GM12878 (cell line): ENCODE data around the gene STAT5A. TPM values are rescaled to one million over a fixed set of nuclear protein-coding genes. Genes with fewer than 3 reads are reported as not detected.

Source experiments
- ATAC-seq: fragments of 200-7000 bp; cut with Tn5 transposase; 3 replicates; pipeline ENCODE4 v1.9.1; 2020; ENCODE audit warnings: mild to moderate bottlenecking, moderate library complexity
- BruUV-seq: library from RNA; stranded (reverse); fragments of 400-500 nt; replicated peaks from 2 replicates; lab custom pipeline; 2021; lab: Mats Ljungman, UMichigan
- CTCF ChIA-PET: fragments of 300-600 bp; sonication (Branson Sonifier 250); formaldehyde crosslinking; extraction: SDS; loops from one replicate; lab custom pipeline; 2021; ENCODE audit warnings: inconsistent platforms; lab: Yijun Ruan, JAX
- POLR2A ChIA-PET: fragments of 350-600 bp; formaldehyde crosslinking; extraction: SDS; loops from one replicate; lab custom pipeline; 2021; ENCODE audit warnings: inconsistent platforms; lab: Charles Lee
- RAD21 ChIA-PET: fragments of 300-600 bp; sonication (Branson Sonifier 250); formaldehyde crosslinking; loops from one replicate; lab custom pipeline; 2023; ENCODE audit warnings: antibody characterized with exemption; ENCODE audit not compliant: unreplicated experiment; lab: Charles Lee
- SMC1A ChIA-PET: fragments of 300-600 bp; sonication (Branson Sonifier 250); formaldehyde crosslinking; loops from one replicate; lab custom pipeline; 2023; ENCODE audit not compliant: unreplicated experiment, uncharacterized antibody; lab: Charles Lee
- DNase-seq: peaks from one replicate; pipeline ENCODE4 v3.0.0-alpha.2; 2011; ENCODE audit warnings: low read depth, low spot score
- FAIRE-seq: peaks from 3 replicates; lab custom pipeline; 2011; peaks lifted over from hg19 to GRCh38; lab: Jason Lieb, UNC
- H2AFZ ChIP-seq: 2 replicates; pipeline ENCODE4 v1.6.0; 2011; ENCODE audit warnings: low read depth, low read length, control low read depth; ENCODE audit not compliant: control insufficient read depth
- H3K27ac ChIP-seq: 2 replicates; pipeline ENCODE4 v1.5.1; 2011; ENCODE audit warnings: control low read depth; ENCODE audit not compliant: control insufficient read depth, insufficient read depth
- H3K27me3 ChIP-seq, 2 experiments: replicated peaks in 1 of 2; 2 replicates each; pipeline versions ENCODE4 v1.6.0 to v1.6.1; 2011; ENCODE audit warnings: low read length in 1 of 2; ENCODE audit not compliant: control insufficient read depth in 2 of 2, insufficient read depth in 2 of 2
- H3K36me3 ChIP-seq, 2 experiments: 2 replicates each; pipeline ENCODE4 v1.5.1; 2011; ENCODE audit warnings: low read length in 1 of 2; ENCODE audit not compliant: control insufficient read depth in 2 of 2, insufficient read depth in 2 of 2
- H3K4me1 ChIP-seq: 2 replicates; pipeline ENCODE4 v1.6.1; 2011; ENCODE audit warnings: mild to moderate bottlenecking, low read length, moderate library complexity, mixed read lengths; ENCODE audit not compliant: control insufficient read depth, insufficient read depth
- H3K4me2 ChIP-seq: 2 replicates; pipeline ENCODE4 v1.6.0; 2011; ENCODE audit warnings: control low read depth; ENCODE audit not compliant: control insufficient read depth, insufficient read depth
- H3K4me3 ChIP-seq: fragments of 200-600 bp; sonication (generic); 2 replicates; pipeline ENCODE4 v1.5.1; 2016
- H3K79me2 ChIP-seq: 2 replicates; pipeline ENCODE4 v1.6.0; 2011; ENCODE audit warnings: low read length; ENCODE audit not compliant: control insufficient read depth, insufficient read depth
- H3K9ac ChIP-seq: 2 replicates; pipeline ENCODE4 v1.8.0; 2011; ENCODE audit warnings: low read length, control low read depth, mixed read lengths; ENCODE audit not compliant: control insufficient read depth, insufficient read depth
- H3K9me3 ChIP-seq: replicated peaks from 3 replicates; pipeline ENCODE4 v1.5.1; 2011; ENCODE audit warnings: mild to moderate bottlenecking, low read length; ENCODE audit not compliant: control insufficient read depth, insufficient read depth
- H4K20me1 ChIP-seq: 2 replicates; pipeline ENCODE4 v1.6.0; 2011; ENCODE audit not compliant: control insufficient read depth, insufficient read depth
- CHD1 ChIP-seq: IDR thresholded peaks from 2 replicates; pipeline ENCODE4 v1.6.1; 2012; ENCODE audit warnings: low read depth, low read length, improper control_type of control experiment
- CREB1 ChIP-seq: IDR thresholded peaks from 2 replicates; pipeline ENCODE4 v1.6.1; 2012; ENCODE audit warnings: low read depth, mild to moderate bottlenecking, inconsistent platforms
- EED ChIP-seq: sonication (generic); IDR thresholded peaks from 2 replicates; pipeline ENCODE4 v1.6.1; 2016; ENCODE audit warnings: antibody characterized with exemption, low read depth
- LARP7 ChIP-seq: fragments of 450-650 bp; IDR thresholded peaks from 2 replicates; pipeline ENCODE4 v1.6.1; 2017; ENCODE audit warnings: mild to moderate bottlenecking
- MEF2B ChIP-seq: fragments of 450-650 bp; IDR thresholded peaks from 2 replicates; pipeline ENCODE4 v1.6.1; 2018; ENCODE audit warnings: mild to moderate bottlenecking, moderate library complexity; ENCODE audit not compliant: partially characterized antibody, poor library complexity, severe bottlenecking
- MTA2 ChIP-seq: fragments of 450-650 bp; IDR thresholded peaks from 2 replicates; pipeline ENCODE4 v1.6.1; 2016; ENCODE audit warnings: low read depth, mild to moderate bottlenecking, moderate library complexity
- MYC ChIP-seq: IDR thresholded peaks from 2 replicates; pipeline ENCODE4 v1.6.1; 2011; ENCODE audit warnings: mild to moderate bottlenecking, low read length, moderate library complexity, inconsistent platforms; ENCODE audit not compliant: insufficient read depth, insufficient replicate concordance, insufficient read length, severe bottlenecking
- NBN ChIP-seq: fragments of 450-650 bp; IDR thresholded peaks from 2 replicates; pipeline ENCODE4 v1.6.1; 2016
- NR2C2 ChIP-seq: IDR thresholded peaks from 2 replicates; pipeline ENCODE4 v1.6.1; 2011; ENCODE audit warnings: borderline replicate concordance, low read depth; ENCODE audit not compliant: control insufficient read depth, insufficient read length
- PAX8 ChIP-seq: fragments of 450-650 bp; IDR thresholded peaks from 2 replicates; pipeline ENCODE4 v1.6.1; 2017; ENCODE audit warnings: mild to moderate bottlenecking, moderate library complexity
- TBL1XR1 ChIP-seq: IDR thresholded peaks from 2 replicates; pipeline ENCODE4 v1.6.1; 2012; ENCODE audit warnings: low read depth, low read length, improper control_type of control experiment
- TCF7 ChIP-seq: IDR thresholded peaks from 2 replicates; pipeline ENCODE4 v1.6.1; 2014; ENCODE audit warnings: antibody characterized with exemption, borderline replicate concordance
- ZNF24 ChIP-seq: fragments of 450-650 bp; IDR thresholded peaks from 2 replicates; pipeline ENCODE4 v1.6.1; 2017; ENCODE audit warnings: antibody characterized with exemption, mild to moderate bottlenecking
- ZNF274 ChIP-seq: IDR thresholded peaks from one replicate; pipeline ENCODE4 v1.8.0; 2011; ENCODE audit not compliant: insufficient read length, insufficient read depth
- ZNF687 ChIP-seq: fragments of 450-650 bp; IDR thresholded peaks from 2 replicates; pipeline ENCODE4 v1.6.1; 2017; ENCODE audit warnings: mild to moderate bottlenecking, moderate library complexity
- WGBS: methylation state at CpG from one replicate; pipeline ENCODE4 v1.1.6; 2016; ENCODE audit warnings: low lambda C conversion rate; ENCODE audit not compliant: insufficient replicate concordance, insufficient coverage; ENCODE audit errors: missing lambda C conversion rate; 5-methylcytosine and 5-hydroxymethylcytosine counted together
- in situ Hi-C: fragments of 300-500 bp; cut with MboI; formaldehyde crosslinking; loops from 9 replicates; pipeline ENCODE4 v1.14.3; 2018; ENCODE audit warnings: mixed read lengths
- intact Hi-C: fragments of 100-400 bp; cut with micrococcal nuclease; formaldehyde crosslinking; loops from one replicate; pipeline ENCODE4 v1.14.2; 2022; ENCODE audit not compliant: unreplicated experiment
- polyA plus RNA-seq, 11 experiments: library from polyadenylated mRNA; depleted of rRNA in 4 of 11; unstranded in 6 of 11; stranded (reverse) in 5 of 11; fragments of >200 nt; fragmentation: Nextera tagmentation in 4 of 11; fragmentation: Illumina TruSeq in 1 of 11; extraction: Ambion mirVana in 4 of 11; extraction: Trizol in 1 of 11; gene quantifications; 1 replicate in 1 of 11; 2 replicates in 10 of 11; pipeline versions ENCODE4 v1.2.1 to v1.2.3, GENCODE V29; 2011 to 2016; ENCODE audit warnings: inconsistent platforms in 2 of 11, missing spikeins in 2 of 11, low read depth in 1 of 11
- total RNA-seq, 4 experiments: library from RNA; depleted of rRNA in 3 of 4; stranded (reverse); fragments of >200 nt in 3 of 4; fragmentation: Illumina TruSeq in 1 of 4; extraction: Trizol in 1 of 4; gene quantifications; 2 replicates each; pipeline versions ENCODE4 v1.2.1 to v1.2.3, GENCODE V29; 2013 to 2021
- TF ChIP-seq, protein P1 (sequence below): IDR thresholded peaks from 2 replicates; pipeline ENCODE4 v1.6.1; 2011; ENCODE audit warnings: borderline replicate concordance, low read depth, mild to moderate bottlenecking, moderate library complexity, mixed read lengths, low read length; ENCODE audit not compliant: insufficient read depth; ENCODE audit errors: extremely low read length
- TF ChIP-seq, protein P2 (sequence below): fragments of 450-650 bp; IDR thresholded peaks from 2 replicates; pipeline ENCODE4 v1.6.1; 2014; ENCODE audit warnings: mild to moderate bottlenecking

The STAT5A gene
- total and polyA plus RNA-seq, 10 of the 15 experiments (the other 5 are each of a cell fraction or from before 2014, with no cell fraction given): 14.8 to 86.4 (median 41.5) TPM

DNA sequence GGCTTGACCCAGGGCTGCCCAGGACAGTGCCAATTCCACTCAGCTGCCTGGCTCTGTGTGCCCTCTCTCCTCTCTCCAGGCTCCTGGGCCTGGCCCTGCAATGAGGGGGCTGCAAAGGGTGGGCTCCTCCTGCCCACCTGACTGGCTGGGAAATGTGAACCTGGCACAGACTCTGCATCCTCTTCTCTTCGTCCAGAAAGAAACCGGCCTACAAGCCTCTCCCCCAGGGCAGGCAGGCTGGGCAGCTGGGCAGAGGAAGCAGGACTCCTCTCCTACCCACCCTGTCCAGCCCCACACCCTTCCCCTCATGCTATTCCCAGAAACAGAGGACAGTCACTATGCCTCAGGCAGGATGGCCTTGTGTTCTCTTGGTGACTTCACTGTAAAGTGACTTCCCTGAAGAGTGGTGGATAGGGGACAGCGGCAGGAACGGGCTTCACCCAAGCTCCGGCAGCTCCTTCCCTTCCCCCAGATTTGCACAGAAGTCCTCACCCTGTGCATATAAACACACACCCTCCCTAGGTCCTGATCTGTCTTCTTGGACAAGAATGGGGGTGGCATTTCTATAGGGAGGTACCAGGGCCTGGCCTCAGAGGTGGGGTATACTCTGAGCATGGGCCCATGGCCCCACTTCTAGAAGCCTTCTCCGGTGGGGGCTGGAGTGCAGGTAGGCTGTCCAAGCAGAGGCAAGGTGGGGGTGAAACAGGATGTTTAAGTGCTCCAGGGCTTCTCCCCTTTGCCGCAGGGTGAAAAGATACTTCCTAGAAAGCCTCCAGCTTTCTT is 4.9 kb upstream of the STAT5A start (continued):
- TF ChIP-seq ZNF24: no peak
- no peak for TF ChIP-seq NR2C2
- no peak for TF ChIP-seq PAX8
- TF ChIP-seq NBN: no peak
- TF ChIP-seq, all 136 proteins: peak for 0

DNA sequence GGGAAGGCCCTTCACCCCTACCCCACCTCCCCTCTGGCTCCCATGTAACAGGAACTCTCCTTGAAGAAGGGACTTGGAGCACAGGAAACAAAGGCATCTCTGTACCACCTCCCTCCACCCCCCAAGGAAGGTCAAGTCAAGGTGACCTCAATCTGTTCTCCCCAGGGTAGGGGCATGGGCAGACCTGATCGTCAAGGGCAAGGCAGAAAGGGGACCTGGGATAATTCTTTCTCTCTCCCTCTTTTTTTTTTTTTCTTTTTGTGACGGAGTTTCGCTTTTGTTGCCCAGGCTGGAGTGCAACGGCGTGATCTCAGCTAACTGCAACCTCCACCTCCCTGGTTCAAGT is 4.3 kb upstream of the STAT5A start:
- FAIRE-seq: no peak
- no TSS peak for BruUV-seq
- WGBS: 68% methylated on average over 4 of the region's 5 CpGs
- Histone ChIP-seq H3K4me2 (no peak overlapping the region), H3K9me3 (no peaks in the 10 kb centered on the region), H3K4me3 (no peak overlapping the region), H2AFZ (no peak overlapping the region), H3K27me3 (no peaks in the 10 kb centered on the region), H3K9ac (no peak overlapping the region), H3K79me2 (peaks cover 21% of the 10 kb centered on the region), H3K27ac (no peak overlapping the region), H3K4me1 (peaks cover 23% of the 10 kb centered on the region), H3K36me3 (no peaks in the 10 kb centered on the region), H4K20me1 (no peaks in the 10 kb centered on the region)
- ChIA-PET CTCF (no interaction called here), SMC1A (interaction anchor here (0.7 kb wide), 1 partner anchor 12 kb away, joined by 3 read pairs; no protein-coding TSS in a partner anchor), POLR2A (interaction anchor here (0.7 kb wide), 1 partner anchor 36 kb away, joined by 3 read pairs; no protein-coding TSS in a partner anchor), RAD21 (interaction anchor here (0.6 kb wide), 1 partner anchor 240 kb away, joined by 4 read pairs; no protein-coding TSS in a partner anchor)
- intact Hi-C loops: no loop called here
- no peak for DNase-seq
- in situ Hi-C loops: no loop called here
- ATAC-seq: no peak
- TF ChIP-seq ZNF274: no peak
- TF ChIP-seq, protein P1, sequence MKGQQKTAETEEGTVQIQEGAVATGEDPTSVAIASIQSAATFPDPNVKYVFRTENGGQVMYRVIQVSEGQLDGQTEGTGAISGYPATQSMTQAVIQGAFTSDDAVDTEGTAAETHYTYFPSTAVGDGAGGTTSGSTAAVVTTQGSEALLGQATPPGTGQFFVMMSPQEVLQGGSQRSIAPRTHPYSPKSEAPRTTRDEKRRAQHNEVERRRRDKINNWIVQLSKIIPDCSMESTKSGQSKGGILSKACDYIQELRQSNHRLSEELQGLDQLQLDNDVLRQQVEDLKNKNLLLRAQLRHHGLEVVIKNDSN: no peak
- no peak for TF ChIP-seq TBL1XR1
- TF ChIP-seq EED: no peak
- no peak for TF ChIP-seq MYC
- no peak for TF ChIP-seq CREB1
- TF ChIP-seq MTA2: no peak
- TF ChIP-seq ZNF687: no peak
- TF ChIP-seq LARP7: no peak
- TF ChIP-seq PAX8: no peak
- TF ChIP-seq NR2C2: no peak
- TF ChIP-seq, protein P2, sequence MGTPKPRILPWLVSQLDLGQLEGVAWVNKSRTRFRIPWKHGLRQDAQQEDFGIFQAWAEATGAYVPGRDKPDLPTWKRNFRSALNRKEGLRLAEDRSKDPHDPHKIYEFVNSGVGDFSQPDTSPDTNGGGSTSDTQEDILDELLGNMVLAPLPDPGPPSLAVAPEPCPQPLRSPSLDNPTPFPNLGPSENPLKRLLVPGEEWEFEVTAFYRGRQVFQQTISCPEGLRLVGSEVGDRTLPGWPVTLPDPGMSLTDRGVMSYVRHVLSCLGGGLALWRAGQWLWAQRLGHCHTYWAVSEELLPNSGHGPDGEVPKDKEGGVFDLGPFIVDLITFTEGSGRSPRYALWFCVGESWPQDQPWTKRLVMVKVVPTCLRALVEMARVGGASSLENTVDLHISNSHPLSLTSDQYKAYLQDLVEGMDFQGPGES: no peak
- no peak for TF ChIP-seq TCF7
- TF ChIP-seq CHD1: no peak
- TF ChIP-seq MEF2B: no peak
